HG03139 (cell line): ENCODE results near the gene GMDS.

Experiments used
- ATAC-seq: cut with Tn5 transposase; IDR thresholded peaks from one replicate; pipeline ENCODE4 v1.9.1; 2021; ENCODE audit not compliant: unreplicated experiment

The GMDS gene

DNA sequence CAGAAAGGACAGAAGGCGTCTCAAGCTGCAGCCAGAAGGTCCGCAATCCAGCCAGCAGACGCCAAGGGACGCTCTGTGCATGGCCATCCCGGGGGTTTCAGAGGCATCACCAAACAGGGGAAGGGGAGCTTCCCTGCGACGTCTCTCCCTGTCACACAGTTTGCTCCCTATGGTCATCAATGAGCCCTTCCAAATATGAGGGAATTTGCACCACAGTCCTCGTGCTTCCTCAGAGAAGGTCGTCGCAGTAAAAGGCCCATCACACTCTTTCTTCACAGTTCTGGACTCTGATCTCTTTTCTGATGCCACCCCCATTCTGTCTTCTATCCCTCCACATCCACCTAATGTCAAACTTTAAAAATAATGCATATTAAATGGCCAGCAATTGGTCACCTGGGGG is 645.9 kb downstream of the GMDS start:
- no peak for ATAC-seq

DNA sequence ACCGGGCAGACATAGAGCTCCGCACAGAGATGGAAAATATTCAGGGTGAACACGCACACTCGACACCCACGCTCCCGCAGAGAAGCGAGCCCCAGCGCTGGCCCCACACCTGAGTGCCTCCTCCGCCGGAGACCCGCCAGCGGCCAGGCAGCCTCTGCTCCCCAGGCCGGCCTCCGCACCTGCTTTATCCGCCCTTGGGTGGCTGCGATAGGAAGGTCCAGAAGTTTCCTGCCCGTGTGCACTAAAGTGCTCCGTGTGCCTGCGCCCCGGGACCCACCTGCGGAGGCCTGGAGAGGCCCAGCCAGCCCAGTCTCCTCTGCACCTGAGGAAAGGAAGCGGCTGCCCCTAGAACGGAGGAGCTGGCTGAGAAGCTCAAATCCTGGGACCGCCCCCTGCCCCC is 646.5 kb downstream of the GMDS start:
- ATAC-seq, result no peak

- no peak for ATAC-seq
Observed at GRCh38 chr6:1598433-1598832, 647.0 kb downstream of the GMDS start.

- no peak for ATAC-seq
Observed at GRCh38 chr6:1597924-1598323, 647.5 kb downstream of the GMDS start.

DNA sequence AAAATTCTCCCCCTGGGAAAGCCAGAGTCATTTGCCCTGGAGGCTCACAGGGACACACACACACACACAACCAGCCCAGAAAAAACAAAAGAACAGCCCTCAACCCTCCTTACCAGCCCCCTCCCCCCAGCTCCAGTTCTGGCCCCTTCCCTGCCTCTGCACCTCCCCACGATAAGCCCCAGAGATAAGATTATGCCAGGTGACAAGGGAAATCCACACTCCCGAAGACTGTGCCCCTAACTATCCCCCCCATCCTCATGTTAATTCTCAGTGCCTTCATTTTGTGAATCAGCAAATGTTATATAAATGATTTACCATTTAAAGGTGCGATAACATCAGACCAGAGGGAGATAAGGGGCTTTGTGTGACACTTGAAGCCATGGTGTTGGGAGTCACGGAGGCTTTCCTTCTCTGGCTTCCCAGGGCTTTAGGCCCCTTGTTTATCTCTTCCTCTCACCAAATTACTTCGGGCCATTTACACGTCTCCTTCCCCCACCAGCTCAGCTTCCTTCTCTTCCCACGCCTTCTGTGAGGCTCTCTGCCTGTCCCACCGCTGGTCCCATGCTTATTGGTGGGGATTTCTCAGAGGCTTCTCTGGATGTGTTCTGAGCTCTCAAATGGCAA is 648.2 kb downstream of the GMDS start:
- ATAC-seq, result no peak

DNA sequence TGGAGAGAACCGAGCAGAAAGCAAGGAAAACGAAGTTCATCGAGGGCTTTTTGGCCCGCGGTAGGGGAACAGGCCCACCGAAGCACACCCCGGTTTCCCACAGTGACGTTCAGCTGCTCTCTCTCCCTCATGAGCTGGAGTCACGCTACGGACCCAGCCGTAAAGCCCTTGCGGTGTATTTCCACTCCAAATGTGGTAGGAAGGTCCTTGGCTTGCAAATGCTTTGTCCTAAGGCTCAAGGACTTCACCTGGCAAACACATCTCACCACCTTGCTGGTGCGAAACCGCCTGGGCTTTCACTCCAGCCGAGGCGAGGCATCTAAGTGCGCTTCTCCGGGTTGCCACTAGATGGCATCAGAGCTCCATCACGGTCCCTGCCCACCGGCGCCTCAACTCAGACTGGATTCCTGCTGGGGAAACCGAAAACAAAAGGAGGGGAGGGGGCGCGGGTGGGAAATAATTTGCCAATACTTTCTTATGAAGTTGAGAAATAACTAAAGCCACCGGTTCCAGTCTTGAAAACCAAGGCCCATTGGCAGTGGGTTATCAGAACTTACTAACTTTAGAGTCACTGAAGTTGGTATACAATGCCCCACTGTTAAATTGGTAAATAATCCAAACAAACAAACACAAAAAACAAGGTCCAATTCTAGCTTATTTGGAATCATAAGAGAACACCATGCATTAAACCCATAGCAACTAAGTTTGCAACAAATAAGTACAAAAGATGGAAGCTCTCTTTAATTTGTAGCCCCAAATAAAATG is 649.1 kb downstream of the GMDS start:
- ATAC-seq, result no peak

GRCh38 chr6:1595271-1596087 is 649.9 kb downstream of the GMDS start:
- ATAC-seq, result no peak

GRCh38 chr6:1594445-1595200 is 650.8 kb downstream of the GMDS start:
- ATAC-seq, result no peak

- no peak for ATAC-seq
Observed at GRCh38 chr6:1593958-1594314, 651.5 kb downstream of the GMDS start.

DNA sequence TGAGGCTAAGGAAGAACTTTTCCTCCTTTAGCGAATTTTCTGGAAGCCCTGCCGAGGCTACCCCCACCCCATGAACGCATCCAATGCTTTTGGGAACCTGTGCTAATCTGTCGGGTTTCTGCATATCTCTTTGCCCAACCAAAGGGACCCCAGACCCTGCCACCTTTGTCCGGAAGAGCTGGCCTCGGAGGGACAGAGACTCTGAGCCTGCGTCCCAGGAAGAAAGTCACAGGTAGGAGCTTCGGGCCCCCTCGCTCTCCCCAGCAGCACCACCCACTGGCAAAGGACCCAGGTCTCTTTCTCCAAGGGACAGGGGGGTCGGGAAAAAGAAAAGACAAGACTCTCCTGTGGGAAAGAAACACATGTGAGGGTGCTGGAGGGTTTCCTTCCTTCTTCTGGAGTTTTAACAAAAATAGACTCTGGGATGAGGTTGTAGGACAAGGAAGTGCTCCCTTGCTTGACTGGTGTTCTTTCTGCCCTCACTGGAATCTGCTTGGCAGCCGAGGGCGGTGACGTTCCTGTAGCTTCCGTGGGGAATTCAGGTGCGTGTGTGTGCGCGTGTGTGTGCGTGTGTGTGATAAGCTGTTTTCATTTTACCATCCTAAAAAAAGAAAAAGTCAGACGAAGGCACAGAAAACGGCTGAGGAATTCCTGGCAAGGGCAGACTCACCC is 652.0 kb downstream of the GMDS start:
- ATAC-seq, result no peak

DNA sequence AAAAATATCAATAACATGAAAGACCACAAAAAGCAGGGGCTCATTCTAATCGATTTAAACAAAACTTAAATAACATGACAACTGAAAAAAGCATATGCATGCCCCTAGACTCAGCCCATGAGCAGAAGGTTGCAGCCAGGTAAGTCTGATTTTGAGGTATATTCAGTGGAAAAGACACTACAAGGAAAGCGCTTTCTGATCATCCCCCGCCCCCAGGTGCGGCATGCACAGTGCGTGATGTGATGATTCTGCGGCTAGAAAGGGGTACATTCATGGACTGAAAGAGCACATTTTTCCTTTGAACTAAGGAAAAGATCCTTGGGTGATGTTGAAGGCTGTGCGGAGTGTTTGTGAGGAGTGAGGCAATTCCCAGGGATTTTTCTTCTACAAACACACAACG is 652.6 kb downstream of the GMDS start:
- ATAC-seq, result no peak

DNA sequence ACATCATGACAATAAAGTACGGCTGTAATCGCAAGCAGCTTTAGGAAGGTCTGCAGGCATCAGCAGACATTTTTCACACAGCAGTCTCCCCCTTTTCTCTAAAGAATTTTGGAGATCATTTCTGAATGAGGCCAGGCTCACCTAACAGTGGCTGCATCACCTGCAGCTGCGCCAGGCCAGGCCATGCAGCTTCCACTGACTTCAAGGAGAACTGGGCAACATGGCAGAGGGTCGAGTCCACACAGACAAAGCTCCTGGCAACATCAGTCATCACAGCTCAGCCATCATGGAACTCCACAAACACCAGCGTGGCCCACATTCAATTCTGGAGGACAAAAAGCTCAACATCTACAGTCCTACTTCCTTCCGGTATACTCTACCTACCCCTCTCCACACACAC is 653.5 kb downstream of the GMDS start:
- ATAC-seq, result no peak

GRCh38 chr6:1591243-1591642 is 654.2 kb downstream of the GMDS start:
- ATAC-seq, result no peak

GRCh38 chr6:1590580-1590979 is 654.8 kb downstream of the GMDS start:
- no peak for ATAC-seq

- ATAC-seq, result no peak
Observed at GRCh38 chr6:1589208-1589607, 656.2 kb downstream of the GMDS start.

DNA sequence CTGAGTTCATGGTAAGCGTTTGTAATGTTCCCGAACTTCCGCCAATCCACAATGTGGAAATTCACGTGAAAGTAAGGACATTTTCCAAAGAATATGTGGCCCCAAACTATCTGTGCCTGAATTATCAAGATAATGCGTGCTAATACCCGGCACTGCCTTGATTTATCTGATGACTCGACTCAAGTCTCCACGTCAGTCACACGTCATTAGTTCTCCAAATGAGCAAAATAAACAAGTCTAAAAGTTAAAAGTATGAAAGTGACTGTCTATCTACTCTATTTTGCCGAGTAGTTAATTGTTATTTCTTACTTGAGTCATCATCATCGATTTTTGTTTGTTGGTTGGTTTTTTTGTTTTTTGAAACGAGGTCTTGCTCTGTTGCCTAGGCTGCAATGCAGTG is 657.4 kb downstream of the GMDS start:
- no peak for ATAC-seq

DNA sequence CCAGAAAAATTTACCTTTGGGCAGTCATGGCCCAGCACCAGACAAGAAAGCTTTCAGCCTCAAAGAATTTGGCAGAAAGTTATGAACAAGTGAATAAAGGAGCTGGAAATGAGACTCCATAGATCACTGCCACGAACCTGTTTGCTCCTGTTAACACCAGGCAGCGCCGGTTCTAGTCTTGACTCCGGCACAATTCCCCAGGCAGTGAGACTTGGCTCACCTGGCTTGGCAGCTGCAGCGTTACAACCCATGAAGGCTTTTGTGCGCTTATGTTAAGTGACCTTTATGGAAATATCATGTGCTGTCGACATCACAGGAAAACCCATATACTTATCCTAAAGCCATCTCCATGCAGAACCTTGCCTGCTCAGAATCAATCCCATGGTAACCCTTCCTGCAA is 657.9 kb downstream of the GMDS start:
- ATAC-seq, result no peak

DNA sequence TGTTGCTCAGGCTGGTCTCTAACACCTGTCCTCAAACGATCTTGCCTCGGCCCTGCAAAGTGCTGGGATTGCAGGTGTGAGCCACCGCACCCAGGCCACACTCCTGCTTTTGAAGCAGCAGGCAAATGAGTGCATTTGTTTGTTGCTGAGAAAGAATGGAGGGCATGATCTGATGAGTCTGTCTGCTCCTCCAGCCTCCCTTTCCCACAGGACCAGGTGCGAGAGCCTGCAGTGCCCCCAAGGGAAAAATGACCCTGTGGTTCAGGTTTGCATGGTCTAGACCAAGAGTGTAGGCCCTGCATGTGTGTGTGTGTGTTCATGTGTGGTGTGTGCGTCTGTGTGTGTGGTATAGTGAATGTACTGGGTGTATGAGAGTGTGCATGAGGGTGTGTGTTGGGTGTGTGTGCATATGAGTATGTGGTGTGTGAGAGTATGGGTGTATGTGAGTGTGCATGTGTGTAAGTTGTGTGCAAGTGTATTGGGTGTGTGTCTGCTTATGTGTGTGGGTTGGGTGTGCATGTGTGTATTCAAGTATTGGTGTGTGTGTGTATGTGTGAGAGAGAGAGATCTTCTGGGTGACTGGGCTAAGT is 658.4 kb downstream of the GMDS start:
- no peak for ATAC-seq

DNA sequence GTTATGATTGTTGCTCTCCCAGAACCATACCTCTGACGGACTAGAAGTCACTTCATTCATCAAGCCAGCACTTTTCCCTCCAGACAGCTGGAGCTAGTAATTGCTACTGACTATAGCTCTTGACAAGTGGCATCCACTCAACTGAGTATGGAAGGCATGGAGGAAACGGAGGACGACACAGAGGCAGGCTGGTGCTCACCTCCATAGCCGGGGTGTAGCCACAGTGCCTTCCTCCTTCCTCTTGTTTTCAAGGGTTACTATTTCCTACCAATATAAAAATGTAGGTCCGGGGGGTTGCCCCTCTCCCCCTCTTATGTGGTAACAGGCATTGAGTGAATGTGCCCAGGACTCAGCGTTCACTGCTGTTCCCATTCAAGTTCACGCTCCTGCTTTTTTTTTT is 659.1 kb downstream of the GMDS start:
- no peak for ATAC-seq

DNA sequence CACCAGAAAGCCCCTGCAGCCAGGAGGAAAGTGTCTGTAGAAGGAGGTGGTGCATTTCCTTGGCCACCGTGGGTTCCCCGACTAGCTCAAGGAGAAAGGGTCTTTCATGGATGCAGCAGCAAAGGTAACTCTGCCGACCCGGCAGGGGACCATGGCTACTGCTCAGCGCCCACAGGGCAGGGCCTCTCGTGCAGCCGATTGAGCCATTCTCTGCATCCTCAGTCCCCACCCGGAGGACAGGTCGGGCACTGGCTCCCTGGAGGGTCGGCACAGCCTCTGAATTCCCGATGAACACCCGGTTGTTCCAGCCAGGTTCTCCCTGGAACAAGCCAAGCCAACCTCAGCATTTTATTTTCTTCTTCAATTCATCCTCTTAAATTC is 659.7 kb downstream of the GMDS start:
- no peak for ATAC-seq
